Hematopoietic multipotent progenitor cell treated with erythropoietin and hydrocortisone succinate and interleukin-3 and kit ligand, for 4 days (in vitro differentiated cells): ENCODE data around the gene GLIS1.

Experiments
- DNase-seq: peaks from one replicate; pipeline ENCODE4 v3.0.0-alpha.2; 2015

GLIS1 gene

DNA sequence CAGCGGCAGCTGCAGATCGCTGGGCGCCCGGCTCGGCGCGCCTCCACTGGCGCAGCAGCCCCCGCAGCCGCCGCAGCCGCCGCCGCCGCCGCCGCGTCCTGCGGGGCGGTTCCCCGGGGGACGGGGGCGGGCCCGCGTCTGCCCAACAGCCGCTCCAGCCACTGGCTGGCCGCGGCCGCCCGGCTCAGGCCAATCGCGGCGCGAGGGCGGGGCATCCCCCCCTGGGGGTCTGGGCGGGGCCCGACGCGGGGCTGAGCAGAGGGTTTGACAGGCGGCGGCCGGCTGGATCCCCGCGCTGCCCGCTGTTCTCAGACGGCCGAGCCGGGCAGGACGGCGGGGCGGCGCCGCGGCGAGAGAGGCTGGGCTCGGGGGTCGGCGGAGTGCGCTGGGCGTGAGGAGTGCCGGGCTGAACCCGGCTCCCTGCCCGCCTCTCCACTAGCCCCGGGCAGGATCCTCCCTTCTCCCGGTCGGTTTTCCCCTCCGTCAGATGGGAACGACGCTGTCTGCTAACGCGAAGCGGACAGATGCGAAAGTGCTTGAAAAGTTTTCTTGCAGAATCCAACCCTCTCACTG, at the start of gene GLIS1:
Gene GLIS1 (minus strand): TSS at position 56 of the 573 bp plus-strand sequence. CDS start 1,100 bp downstream, outside the sequence.
- DNase-seq: peak; percentile 88

DNA sequence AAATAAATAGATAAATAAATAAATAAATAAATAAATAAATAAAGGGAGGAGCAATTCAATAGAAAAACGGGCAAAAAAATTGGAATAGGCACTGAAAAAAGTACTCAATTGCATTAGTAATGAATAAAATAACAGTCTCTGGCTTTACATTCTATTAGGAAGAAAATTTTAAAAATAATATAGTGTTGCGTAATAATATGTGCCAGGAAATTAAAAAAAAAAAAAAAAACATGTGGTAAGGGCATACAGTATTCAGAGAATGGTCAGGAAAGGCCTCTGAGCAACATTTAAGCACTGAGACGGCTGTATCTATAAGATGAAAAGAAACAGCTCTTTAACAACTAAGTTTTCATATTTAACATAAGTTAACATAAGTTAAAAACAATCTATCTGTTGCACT, 48.7 kb upstream of the GLIS1 start:
- DNase-seq: no peak

DNA sequence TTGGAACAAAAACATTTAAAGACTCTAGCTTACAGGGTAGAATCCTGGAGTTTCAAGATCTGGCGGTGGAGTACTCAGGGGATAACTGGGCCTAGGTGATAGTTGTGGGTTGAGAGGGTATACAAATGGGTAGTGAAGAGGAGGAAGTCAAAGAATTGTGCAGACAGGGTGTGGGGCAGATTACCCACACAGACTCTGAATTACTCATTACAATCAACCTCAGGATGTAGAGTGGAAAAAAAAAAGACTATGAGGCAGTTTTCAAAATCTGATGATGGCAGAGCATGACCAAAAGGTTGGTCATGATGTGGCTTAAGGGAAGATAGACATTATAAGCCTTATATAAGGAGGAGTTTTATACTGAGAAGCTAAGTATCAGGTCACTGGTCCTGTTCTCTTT, 44.1 kb upstream of the GLIS1 start:
- DNase-seq: no peak

DNA sequence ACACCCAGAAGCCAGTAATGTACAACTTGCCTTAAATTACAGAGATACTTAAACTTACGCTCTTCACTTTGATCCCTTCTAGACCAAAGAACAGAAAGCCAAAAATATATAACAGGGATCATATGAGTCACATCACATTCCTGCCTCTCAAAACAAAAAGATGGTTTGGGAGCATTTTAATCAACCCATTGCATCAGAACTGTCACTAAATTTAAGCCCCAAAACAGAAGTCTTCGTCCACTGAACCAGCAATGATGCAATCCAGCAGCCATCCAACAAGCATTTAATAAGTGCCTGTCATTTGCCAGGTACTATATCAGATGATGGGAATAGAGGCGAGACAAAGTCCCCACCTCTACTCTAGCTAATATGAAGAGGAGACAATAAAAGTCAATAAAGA, 42.7 kb upstream of the GLIS1 start:
- no peak for DNase-seq

DNA sequence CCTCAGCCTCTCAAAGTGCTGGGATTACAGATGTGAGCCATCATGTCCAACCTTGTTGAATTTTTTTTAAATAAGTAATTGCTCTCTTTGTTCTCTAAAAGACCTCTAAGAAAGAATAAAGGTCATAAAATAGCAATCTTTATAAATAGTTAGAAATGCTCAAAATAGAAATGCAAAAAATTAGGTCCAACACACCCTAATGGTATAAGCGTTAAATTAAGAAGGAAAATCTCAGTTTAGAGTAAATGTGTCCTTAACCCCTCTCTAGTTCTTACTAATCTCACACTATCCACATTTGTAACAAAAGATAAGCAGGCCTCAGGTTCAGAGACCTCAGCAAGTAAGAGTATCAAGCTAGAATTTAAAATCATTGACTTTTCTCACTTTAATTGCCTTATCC, 38.3 kb upstream of the GLIS1 start:
- DNase-seq: no peak

DNA sequence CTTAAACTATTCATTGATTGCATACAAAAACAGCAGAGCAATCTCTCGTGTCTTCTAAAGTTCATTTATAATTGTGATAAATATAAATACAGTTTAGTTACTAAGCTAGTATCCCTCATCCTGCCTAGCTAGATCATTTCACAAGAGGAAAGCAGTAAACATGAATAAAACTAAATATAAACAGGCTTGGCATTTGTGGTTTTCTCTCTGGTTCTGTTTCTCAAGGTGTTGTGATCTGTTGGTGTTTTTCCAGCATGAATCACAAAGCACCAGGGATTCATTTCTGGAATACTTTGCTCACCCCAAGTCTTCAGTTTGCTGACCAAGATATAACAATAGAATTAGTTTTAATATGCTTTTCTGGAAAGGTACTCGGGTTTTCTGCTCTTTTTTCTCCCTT, 32.7 kb upstream of the GLIS1 start:
- no peak for DNase-seq

DNA sequence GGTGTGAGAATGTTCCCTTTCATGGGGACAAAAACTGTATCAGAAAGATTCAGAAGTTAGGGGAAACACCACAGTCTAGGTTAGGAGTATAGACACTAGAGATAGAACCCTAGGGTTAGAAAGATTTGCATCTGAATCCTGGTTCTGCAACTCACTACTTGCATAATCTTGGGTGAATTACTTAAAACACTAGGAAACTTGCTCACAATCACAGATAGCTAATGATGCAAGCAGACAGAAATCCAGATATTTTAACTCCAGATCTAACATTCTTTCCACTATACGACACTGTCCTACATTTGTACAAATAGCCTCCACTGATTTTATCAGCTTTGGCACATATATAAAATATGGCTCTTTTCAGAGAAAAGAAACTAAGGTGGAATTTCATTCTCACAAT, 30.8 kb upstream of the GLIS1 start:
- DNase-seq: no peak

DNA sequence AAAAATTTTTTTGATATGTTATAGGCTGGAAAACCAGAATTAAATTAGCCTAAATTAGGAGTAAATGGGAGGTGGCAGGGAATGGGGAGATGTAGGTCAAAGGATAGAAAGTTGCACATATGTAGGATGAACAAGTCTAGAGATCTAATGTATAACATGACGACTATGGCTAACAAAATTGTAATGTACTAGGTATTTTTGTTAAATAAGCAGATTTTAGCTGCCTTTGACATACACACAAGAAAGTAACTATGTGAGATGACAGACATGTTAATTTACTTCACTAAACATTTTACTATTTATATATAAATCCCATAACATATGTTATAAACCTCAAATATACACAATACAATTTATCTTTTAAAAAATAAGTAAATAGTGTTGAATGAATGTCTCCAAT, 30.2 kb upstream of the GLIS1 start:
- no peak for DNase-seq

DNA sequence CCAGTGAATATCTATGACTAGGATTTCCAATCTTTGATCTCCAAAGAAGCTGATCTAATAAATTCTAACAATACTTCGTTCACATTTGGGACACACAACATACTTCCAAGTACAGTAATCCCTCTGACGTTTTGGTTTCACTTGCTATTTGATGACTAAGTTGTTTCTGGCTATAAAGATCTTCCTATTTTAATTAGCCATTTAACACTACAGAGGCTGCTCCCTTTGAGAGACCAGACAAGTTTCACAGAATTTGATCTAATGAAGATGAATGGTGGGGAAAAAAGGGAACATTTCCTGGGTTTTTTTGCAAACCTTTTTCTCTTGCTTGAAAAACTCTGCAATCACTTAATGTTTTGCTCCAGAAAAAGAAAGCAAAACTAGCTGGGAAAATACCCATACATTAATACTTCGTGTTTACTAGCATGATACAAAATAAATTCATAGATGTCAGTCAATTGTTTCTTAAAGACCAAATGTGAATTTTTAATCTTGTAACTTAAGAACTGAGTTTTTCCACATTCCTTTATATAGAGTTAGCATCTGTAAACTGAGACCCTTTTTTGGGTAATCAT, 28.0 kb upstream of the GLIS1 start:
- DNase-seq: no peak

DNA sequence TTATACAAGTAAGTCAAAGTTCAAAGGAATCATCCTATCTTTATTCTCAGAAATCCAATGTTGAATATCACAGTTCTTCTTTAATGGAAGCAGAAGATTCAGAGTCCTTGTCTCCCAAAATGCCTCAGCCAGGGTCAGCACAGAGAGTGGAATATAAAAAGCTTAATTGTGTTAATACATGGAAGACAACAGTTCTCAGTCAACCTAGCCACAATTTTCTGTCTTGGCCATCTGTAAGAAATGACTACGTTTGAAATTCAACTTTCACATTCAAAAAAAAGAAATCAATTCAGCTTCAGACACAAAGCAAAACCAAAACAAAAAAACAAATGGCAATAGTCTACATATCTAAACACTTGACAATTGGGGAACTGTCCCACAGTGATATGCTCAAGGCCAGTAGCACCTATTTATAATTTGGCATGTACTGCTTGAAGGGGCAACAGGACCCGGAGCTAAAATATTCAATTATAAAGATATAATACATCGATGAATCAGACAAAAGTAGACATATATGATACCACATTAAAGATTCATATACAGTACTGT, 27.3 kb upstream of the GLIS1 start:
- DNase-seq: no peak

DNA sequence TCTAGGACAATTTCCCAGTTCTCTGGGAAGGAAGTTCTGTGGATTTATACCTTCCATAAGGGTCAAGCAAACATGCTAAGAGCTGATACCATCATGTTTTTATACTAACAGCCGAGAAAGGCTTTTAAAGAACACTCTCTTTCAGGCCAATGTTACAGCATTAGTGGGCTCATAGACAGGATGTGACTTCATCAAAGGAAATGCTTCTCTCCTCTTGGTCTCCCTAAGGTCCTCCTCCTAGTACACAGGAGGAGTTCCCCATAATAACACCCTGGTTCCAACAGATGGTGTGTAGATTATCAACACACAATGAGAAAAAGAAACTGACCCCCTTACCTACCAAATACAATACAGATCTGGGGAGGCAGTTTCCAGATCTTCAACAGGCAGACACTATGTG, 26.7 kb upstream of the GLIS1 start:
- peak; percentile 37 for DNase-seq

DNA sequence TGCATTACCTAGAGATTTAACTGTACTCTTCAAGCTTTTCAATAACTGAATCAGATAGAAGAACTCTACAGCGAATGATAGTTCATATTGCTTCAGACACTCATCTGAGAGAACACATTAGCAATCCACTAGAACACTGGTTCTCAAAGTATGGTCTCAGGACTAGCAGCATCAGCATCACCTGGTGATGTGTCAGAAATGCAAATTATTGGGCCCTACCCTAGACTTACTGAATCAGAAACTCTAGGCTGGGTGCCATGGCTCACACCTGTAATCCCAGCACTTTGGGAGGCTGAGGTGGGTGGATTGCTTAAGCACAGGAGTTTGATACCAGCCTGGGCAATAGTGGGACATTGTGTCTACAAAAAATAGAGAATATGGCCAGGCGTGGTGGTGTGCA, 24.9 kb upstream of the GLIS1 start:
- no peak for DNase-seq

DNA sequence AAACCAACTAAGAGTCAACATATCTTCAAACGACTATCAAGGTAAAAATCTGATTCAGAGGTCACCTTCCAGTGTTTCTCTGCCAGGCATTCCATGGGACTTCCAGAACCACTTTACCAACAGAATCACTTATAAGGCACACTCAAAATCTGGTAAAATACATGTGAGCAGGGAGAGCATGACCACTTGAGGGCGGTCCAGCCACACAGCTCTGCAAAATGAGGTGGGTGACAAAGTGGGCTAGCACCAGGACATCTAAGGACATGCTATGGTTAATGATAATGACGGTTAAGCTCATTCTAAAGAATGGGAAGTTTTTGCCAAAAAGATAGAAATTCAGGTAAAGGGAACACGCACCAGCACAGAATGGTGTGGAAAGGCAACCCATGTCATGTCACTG, 24.5 kb upstream of the GLIS1 start:
- no peak for DNase-seq

DNA sequence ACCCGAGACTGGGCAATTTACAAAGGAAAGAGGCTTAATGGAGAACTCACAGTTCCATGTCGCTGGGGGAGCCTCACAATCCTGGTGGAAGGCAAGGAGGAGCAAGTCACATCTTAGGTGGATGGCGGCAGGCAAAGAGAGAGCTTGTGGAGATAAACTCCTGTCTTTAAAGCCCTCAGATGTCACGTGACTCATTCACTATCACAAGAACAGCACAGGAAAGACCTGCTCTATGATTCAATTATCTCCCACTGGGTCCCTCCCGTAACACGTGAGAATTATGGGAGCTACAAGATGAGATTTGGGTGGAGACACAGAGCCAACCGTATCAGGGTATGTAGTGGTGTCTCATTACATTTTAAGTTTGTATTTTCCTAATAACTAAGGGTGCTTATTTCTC, 21.5 kb upstream of the GLIS1 start:
- DNase-seq: peak; percentile 22

DNA sequence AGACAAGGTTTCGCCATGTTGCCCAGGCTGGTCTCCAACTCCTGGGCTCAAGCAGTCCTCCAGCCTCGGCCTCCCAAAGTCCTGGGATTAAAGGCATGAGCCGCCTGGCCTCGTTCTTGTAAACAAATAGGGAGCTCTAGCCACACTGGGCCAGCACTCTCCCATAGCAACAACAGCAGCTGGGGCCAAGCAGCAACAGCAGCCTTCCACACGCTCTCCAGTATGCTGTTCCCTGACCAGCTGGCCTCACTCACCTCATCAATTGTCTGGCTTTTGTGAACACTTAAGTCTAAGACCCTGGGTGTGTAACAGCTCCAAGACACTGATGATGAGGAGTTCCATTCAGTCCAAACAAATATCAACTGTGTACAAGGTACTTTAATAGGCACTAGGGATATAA, 16.9 kb upstream of the GLIS1 start:
- no peak for DNase-seq

DNA sequence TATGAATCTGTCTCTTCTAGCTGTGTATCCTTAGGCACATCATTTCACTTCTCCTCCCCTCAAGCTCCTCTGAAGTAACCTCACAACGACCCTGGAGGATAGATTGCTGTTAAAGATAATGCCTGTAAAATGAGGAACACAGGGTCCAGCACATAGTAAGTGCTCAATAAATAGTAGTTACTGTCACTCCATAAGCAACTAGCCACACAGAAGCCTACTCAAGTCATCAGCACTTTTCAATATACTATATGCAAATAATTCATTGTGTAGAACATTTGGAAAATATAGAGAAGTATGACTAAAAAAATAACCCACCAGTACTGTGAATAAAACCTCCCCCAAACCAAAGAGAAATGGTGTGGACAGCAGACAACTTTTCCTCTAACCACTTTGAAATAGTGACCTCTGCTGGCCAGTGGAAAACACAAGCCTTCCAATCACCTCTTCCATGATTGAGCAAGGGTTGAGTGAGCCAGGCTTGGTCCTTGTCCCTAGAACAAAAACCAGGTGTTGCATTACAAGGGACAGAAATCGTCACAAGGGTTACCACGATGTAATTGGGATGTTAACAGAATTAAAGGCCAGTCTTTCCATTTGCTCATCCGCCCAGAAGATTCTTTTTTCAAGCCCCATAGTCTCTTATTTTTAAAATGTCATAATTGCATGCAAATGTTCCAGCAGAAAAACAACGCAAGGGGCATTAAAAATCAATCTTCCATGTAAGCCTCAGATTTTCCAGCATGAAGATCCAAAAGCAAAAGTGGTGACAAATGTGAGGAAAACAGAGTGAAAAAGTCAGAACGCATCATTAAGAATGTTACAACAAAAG, 15.7 kb upstream of the GLIS1 start:
- peak; percentile 74 for DNase-seq

DNA sequence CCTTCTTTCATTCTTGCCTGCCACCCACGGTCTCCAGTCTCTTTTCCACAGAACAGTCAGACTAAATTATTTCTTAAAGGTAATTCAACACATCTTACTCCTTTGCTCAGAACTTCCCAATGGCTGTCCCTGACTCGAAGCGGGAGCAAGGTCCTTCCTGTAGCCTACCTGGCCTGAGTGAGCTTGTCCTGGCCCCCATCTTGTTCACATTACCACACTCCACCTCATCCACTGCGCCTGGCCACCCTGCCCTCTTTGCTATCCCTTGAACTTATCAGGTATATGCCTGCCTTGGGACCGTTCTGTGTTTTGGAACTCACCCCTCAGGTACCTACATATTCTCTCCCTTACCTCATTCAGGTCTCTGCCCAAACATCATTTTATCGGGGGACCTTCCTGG, 13.3 kb upstream of the GLIS1 start:
- no peak for DNase-seq

DNA sequence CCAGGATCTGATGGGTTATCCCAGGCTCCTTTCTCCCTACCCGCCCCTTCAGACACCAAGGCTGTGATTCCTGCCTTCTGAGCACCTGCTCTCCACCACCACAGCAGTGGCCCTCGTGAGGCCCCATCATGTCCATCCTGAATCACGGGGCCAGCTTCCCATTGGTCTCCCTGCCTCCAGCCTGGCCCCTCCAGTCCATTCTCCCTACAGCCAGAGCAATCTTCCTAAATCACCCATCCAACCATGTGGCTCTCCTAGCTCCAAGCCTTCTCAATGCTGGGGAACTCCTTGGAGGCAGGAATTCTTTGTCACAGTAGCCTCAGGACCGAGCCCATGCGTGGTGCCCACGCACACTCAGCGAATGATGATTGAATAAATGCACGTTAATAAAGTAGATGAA, 8.9 kb upstream of the GLIS1 start:
- DNase-seq: no peak

DNA sequence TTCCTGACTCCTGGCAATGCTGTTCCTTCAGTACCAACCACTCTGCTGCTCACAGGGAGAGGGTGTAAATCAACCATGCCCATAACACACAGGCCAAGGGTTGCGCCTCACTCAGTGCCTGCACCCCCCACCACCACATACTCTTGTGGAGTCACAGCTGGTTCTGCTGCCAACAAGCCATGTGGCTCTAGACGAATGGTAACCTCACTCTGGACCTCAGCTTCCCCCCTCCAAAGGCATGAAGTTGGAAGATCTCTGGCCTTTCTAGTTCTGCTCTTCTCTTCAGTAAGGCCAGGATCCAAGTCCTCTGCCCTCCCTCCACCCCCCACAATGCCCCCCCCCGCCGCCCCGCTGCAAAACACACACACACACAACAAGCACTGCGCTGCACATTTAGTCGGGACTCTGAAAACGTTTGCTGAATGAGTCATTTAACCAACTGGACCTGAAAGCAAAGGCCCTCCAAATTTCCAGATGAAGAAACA, 1.7 kb upstream of the GLIS1 start:
- peak; percentile 10 for DNase-seq

DNA sequence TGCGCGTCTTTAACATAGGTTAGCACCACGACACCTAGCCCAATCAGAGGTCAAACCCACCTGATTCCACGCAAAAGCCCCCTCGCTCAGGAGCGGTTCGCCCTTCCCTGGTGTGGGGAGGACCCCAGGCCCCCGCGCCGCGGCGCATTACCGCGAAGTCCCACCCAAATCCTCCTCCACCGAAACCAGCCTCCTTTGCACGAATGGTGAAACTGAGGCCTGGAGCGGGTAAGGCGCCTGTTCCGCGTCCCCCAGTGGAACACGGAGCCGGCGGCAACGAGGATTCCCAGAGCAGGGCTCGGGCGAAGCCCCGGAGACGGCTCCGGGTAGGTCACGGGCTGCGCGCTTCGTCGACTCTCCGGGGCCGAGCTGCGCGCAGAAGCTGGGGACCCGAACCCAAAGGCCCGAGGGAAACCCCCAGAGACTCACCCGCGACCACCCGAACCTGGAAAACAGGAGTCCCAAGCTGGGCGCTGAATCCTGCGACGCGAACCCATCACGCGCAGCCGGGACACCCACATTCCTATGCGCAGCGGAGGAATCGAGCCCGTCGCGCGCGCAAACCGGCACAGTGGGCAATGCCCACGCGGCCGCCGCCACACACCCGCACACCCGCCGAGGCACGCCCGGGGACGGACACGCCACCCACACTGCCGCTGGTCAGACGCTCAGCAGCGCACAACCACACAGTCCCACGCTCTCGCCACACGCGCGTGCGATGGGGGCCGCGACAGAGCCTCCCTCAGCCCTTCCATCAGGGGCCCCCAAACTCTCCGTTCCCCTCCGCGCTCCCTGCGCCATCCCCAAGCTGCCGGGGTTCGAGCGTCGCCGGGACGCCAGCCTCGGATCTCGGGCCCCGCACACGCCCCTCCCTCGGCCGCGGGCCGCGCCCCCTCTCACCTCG, 507 bp downstream of the GLIS1 start:
- no peak for DNase-seq

DNA sequence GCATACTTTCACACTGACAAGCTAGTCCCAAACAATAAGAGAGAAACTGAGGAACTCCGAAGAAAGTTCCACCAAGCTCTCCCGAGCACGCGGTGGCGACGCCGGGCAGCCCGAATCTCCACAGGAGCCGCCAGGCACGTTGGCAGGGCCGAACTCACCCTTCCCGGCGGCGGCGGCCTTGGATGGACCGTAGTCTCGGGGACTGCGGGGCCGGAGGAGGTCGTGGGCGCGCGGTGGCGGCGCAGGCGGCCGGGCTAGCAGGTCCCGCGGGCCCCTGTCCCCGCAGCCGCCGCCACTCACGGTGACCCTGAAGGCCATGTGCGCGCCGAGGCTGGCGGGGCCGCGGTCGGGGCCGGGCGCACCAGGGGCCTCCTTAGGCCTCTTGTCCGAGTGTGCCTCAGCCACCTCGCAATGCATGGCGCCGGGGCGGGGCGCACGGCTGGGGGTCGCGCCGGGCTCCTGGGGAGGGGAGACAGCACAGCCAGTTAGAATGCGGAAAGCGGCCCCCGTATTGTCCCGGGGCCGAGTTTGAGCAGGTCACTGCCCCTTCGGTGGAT, 1.2 kb downstream of the GLIS1 start:
- no peak for DNase-seq

DNA sequence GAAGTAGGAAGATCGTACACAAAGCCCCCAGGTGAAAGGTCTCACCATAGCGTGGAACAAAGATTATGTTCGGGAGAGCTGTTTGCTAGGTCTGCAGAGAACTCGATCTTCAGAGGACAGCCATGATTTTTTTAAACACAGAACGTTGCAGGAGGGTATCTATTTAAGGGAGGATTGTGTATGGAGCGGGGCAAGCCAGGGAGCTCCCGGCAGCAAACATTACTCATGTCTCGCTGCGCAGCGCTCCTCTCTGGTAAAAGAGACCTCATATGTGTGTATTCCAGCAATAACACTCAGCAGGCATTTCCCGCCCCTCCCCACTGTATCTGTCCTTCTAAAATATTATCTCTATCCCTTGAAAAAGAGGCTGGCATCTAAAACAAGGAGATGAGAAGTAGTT, 2.7 kb downstream of the GLIS1 start:
- no peak for DNase-seq

DNA sequence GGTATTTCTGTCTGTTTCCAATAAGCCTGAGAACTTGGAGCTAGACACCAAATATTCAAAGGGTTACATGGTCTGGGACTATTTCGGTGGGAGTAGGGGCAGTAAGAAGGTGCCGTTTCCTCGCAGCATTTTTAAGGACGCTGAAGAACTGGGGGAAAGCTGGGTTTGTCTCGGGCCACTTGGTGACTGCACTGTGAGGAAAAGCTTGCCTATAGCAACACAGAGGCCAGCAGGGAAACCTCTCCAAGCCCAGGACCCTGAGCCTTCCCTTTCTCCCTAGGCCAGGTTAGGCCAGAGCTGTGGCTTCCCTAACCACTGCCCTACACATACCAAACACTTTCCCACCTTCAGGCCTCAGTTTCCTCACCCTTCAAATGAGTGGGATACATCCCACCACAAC, 3.3 kb downstream of the GLIS1 start:
- no peak for DNase-seq
